Ishikawa (cell line): ENCODE data around the gene HELZ2.

Experiments used
- CEBPB ChIP-seq: IDR thresholded peaks from 2 replicates; pipeline ENCODE4 v1.6.1; 2012
- MAX ChIP-seq: IDR thresholded peaks from 2 replicates; pipeline ENCODE4 v1.6.1; 2012
- TAF1 ChIP-seq: IDR thresholded peaks from 2 replicates; pipeline ENCODE4 v1.6.1; 2012; ENCODE audit warnings: low read depth, mild to moderate bottlenecking
- TCF12 ChIP-seq: IDR thresholded peaks from 2 replicates; pipeline ENCODE4 v1.6.1; 2012; ENCODE audit warnings: low read depth
- TEAD4 ChIP-seq: IDR thresholded peaks from 2 replicates; pipeline ENCODE4 v1.6.1; 2012
- USF1 ChIP-seq: IDR thresholded peaks from 2 replicates; pipeline ENCODE4 v1.6.1; 2012

DNA sequence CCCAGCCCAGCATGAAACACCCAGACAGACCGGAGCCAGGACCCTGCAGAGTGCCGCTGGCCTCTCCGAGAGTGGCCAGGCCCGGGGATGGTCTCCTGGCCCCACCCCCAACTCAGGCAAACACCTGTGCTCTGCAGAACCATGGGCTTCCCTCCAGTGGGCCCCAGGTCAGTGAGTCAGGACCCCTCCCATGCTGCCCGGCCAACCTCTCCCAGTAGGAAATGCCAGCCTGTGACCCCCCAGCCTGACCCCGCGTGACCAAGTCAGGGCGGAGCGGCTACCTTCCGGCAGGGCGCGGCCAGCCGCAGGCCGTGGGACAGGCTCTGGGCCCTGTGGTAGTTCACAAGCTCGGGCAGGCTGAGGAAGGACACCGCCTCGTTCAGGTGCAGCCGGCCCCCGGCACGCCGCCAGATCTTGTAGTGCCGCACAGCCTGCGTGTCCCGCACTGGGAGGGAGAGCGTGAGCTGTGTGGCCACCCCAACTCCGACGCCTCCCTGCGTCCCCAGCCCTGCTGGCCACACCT lies 40.1 kb downstream of the HELZ2 start:
- TF ChIP-seq TEAD4 (no peak), MAX (peak; percentile 29; the same call in 1 of the 2 replicates), CEBPB (no peak), TCF12 (no peak), TAF1 (no peak), USF1 (peak; percentile 28; the same call in 1 of the 2 replicates)
